Stromal cell of bone marrow (primary cell): Measurements from ENCODE around the gene ZEB1.
"Not testable (repeated sequence)": the region's sequence is repeated elsewhere in the genome, so short reads cannot be mapped to it uniquely, and the experiment has no call there.

Experiments used
- DNase-seq: peaks from one replicate; pipeline ENCODE4 v3.0.0-alpha.2; 2012; ENCODE audit warnings: low read depth

Gene ZEB1

DNA sequence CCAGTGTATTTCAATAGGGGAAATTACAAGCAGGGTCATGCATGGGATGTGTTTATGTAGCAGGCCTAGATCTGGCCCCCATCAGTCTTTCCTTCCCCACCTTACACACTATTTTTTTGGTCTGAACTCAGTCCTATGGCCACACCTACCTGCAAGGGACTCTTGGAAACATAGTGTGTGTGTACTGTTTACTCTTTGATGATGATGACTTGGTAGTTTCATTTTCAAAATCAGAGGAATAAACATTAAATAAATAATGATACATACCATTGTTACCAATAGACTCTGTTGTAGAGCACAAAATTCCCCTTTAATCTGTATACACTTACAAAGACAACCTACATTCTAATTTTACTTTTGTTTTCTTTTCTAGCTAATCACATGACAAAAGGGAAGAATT lies 191.0 kb downstream of the ZEB1 start:
- no peak for DNase-seq

DNA sequence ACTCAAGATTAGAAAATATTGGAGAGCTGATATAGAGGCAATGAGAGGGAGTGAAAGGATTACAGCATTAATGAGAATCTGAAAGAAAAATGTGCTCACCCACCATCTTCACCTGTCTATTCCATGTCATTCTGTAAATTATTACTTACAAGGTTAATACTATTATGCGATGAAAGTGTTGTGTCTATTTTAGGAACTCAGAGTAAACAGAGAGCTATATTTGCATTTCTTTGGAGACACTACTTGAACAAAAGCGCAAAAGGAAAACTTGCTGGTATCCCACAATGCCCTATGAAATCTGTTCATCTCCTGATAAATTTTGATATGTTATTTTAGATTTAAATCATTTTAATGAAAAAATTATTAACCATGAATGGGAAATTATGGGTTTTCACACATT lies 196.1 kb downstream of the ZEB1 start:
- DNase-seq, result no peak

DNA sequence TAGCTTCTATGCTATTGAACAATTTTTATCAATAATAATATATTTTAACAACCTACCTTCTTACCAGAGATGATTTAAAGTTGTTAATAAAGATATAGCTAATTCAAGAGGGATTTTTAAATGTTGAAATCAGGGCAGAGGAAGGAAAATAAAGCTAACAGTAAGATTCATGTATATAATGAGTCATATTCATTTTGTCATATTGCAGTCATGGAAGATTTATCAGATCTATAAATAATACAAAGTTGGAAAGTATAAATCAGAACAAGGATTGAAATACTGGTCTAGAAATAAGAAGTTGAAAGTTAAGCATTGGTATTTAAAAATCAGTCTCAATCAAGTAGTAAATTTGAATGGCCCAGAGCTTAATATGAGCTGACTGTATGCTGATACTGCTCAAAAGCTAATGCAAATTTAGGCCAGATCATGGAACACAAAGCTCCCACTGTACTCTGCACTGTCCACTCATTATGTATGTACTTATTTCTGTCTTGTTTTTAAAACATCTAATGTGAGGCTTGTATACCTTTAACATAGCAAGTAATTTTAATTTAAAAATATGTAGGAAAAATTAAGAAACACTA lies 196.9 kb downstream of the ZEB1 start:
- peak; percentile 9 for DNase-seq

DNA sequence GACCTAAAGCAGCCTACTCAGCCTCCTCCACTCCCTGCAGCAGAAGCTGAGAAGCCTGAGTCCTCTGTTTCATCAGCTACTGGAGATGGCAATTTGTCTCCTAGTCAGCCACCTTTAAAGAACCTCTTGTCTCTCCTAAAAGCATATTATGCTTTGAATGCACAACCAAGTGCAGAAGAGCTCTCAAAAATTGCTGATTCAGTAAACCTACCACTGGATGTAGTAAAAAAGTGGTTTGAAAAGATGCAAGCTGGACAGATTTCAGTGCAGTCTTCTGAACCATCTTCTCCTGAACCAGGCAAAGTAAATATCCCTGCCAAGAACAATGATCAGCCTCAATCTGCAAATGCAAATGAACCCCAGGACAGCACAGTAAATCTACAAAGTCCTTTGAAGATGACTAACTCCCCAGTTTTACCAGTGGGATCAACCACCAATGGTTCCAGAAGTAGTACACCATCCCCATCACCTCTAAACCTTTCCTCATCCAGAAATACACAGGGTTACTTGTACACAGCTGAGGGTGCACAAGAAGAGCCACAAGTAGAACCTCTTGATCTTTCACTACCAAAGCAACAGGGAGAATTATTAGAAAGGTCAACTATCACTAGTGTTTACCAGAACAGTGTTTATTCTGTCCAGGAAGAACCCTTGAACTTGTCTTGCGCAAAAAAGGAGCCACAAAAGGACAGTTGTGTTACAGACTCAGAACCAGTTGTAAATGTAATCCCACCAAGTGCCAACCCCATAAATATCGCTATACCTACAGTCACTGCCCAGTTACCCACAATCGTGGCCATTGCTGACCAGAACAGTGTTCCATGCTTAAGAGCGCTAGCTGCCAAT lies 202.2 kb downstream of the ZEB1 start:
- DNase-seq, result no peak

DNA sequence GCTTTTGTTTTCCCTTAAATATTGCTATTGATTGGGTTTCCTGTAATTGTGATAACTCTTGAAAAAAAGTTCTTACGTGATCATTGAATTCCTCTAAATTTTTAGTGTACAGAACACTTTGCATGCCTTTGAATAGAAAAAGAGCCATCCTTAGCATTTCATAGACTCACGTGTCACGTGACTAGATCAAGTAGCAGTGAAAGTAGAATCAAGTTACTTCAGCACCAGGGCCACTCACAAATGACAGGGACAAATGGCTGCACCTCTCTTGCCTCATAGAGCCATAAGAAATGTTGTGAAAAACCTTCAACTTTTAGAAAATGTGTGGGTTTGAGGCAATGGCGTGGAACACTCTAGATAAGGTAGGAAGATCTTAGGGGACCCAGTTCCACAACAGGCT lies 203.8 kb downstream of the ZEB1 start:
- no peak for DNase-seq

DNA sequence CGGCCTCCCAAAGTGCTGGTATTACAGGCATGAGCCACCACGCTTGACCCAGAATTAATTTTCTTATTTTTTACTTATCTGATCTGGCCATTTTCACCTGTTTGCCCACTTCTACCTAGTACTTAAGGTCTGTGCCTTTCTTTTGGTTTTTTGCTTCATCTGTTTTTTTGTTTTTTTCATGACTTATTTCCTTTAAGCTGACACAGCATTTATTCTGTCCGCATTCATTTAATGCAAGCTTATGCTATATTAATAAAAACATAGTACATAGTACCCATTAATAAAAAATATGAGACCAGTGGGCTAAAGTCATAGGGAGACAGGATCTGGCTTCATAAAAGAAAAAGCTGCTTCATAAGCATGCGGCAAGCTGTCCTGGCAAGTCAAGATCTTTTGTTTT lies 205.4 kb downstream of the ZEB1 start:
- no peak for DNase-seq

DNA sequence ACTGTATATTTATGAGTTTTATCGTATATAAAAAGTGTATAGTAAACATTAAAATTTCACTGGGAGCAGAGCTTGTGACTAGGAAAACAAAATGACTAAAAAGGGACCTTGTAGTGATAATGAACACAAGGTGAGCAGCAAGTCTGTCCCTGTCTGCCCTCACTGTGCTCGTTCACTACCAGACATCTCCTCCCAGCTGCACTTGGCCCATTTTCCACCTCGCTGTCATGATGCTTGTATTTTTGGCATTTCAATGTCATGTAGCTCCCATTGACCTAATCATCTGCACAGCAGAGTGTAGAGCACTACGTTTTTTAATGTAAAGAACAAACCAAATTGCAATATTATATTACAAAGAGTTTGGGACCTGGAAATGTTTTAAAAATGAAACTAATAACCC lies 207.2 kb downstream of the ZEB1 start:
- DNase-seq, result no peak

DNA sequence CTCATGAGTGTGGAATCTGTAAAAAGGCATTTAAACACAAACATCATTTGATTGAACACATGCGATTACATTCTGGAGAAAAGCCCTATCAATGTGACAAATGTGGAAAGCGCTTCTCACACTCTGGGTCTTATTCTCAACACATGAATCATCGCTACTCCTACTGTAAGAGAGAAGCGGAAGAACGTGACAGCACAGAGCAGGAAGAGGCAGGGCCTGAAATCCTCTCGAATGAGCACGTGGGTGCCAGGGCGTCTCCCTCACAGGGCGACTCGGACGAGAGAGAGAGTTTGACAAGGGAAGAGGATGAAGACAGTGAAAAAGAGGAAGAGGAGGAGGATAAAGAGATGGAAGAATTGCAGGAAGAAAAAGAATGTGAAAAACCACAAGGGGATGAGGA lies 207.7 kb downstream of the ZEB1 start:
- DNase-seq, result no peak

DNA sequence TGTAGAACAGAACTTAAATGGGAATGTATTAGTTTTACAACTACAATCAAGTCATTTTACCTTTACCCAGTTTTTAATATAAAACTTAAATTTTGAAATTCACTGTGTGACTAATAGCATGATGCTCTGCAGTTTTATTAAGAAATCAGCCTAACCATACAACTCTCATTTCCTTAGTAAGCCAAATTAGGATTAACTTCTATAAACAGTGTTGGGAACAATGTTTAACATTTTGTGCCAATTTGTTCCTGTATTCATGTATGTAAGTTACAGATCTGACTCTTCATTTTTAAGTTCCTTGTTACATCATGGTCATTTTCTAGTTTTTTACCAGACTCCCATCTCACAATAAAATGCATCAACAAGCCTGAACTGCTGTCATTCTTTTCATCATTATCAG lies 209.8 kb downstream of the ZEB1 start:
- no peak for DNase-seq

DNA sequence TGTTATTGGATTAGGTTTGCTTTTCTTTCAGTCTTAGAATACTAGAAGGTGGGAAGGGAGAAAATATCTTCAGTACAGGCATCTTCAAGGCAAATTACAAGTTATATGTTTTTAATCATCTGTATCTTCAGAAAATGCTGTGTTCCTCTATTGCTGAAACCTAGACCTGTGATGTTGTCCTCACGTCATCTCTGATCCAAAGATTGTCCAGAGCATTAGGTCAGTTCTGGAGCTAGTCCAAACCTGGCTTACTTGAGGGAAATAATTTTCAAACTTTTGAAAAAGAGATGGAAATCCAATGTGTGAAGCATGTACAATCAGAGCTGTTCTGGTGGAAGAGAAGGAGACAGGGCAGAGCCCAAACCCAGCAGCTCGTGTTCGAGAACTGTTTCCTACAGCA lies 217.3 kb downstream of the ZEB1 start:
- DNase-seq, result no peak

DNA sequence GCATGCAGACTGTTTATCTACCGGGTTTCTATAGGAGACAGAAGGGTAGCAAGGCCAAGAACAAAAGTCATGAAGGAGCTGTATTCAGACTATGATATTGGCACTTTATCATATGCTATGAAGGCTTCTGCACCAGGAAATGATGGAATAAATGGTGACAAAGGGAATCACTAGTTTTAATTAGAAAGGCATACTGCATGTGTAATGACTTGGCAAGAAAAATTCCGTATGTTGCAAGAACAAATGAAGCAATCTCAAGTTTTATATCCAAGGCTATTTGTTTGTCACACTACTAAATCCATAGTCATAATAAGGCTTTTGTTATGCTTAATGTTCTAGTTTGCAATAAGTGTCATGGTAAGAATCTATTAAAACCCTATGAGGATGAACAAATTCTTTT lies 230.9 kb downstream of the ZEB1 start:
- no peak for DNase-seq

DNA sequence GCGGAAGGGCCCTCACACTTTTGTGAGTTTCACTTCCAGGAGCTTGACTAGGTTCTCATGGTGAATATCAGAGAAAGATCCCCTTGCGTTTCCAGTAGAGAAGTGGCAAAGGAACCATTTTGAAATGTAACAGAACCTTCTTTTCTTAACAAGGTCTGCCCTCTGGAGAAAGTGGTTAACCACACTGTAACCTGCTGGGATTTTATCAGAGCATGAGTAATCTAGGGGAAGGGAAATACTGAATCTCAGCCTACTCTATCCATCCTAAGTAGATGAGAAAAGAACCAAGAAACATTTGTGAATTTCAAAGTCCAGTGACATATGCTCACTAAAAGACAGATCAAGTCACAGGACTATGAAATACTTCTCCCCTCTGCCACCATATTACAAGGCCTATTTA lies 235.5 kb downstream of the ZEB1 start:
- peak; percentile 67 for DNase-seq

DNA sequence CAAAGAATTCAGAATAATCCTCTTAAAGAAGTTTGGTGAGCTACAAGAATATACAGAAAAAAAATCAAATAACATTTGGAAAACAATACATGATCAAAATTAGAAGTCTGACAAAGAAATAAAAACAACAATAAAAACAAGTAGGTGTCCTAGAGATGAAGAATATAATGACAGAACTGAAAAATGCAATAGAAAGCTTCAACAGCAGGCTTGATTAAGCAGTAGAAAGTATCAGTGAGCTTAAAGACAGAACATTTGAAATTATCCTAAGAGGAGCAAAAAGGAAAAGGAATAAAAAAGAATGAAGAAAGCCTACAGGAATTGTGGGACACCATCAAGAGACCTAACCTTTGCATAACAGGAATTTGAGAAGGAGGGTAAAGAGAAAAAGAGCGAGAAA lies 238.8 kb downstream of the ZEB1 start:
- no peak for DNase-seq

DNA sequence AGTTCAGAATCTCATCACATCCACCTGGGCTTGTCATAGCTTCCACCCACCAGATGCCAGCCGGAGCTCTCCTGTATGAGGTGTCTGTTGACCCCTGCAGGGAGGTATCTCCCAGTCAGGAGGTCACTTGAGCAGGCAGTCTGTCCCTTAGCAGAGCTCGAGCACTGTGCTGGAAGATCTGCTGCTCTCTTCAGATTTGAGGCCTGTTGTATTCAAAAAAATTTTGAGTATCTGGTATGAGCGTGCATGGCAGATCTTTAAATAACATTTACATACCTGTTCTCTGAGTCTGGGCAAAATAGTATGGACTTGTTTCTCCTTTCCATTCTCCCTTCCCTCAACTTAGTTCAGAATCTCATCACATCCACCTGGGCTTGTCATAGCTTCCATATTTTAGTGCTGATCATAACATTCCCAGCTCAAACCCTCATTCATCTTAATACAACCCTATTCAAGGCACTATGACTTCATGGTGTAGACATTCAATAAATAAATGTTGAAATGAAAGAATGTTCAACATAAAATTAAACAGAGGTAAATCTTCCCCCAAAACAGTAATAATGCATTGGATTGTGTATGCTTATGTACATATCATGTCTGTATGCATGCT lies 249.3 kb downstream of the ZEB1 start:
- DNase-seq, result not testable (repeated sequence)

DNA sequence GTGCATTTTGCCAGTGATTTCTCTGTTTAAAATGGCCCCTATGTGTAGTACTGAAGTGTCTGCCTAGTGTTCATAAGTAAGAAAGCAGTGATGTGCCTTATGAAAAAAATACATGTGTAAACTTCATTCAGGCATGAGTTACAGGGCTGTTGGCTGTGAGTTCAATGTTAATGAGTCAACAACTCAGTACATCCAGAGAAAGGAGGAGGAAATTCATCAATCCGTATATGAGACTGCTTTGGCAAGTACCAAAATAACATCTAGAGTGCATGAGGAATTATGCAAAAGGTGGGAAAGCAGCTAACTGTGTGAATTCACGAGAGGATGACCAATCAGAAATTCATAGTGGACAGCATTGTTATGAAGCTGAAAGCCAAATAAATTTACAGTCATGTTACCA lies 255.6 kb downstream of the ZEB1 start:
- no peak for DNase-seq

DNA sequence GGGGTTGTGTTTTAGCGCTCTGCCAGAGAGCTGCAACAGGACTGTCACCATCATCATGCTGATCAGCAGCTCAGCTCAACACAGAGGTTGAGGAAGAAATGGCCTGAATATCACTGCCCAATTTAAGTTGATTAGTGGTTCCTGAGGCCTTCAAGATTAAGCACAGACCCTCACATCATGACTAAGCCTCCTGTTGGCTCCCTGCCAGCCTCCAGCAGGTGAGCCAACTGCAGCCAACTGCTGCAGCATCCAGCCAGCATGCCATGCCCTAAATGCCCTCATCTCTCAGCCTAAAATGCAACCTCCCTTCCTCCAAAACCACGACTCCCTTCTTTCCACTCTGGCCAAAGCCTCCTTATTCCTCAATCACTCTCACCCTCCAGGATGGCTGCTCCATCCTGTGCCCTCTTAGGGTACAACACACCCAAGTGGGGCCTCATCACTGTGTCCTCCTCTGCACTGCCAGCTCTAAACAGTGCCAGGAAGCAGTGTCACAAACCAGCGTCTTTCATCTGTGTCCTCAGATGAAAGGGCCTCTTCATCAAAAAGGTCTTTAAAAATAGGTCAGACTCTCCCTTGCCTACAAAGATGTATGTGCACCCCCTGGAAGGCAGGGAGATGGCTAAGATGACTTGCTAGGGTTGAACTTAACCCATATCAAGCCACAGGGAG lies 259.3 kb downstream of the ZEB1 start:
- DNase-seq, result no peak

DNA sequence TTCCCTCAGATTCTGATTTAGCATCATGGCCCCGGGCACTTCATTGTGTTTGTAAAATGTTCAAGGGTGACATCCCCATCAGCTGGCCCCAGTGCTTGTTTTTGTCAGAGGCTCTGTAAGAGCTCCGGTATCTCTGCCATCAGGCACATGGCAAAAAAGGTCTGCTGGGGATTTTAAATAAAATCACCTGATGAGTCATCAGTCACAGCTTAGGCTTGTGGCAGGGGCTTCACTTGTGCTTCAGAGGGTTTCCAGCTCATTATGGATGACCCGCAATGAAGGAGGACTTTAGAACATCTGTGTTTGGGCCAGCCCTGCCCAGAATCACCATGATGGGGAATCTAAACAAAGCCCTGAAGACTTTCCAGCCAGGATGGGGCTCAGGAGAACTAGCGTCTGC lies 259.9 kb downstream of the ZEB1 start:
- DNase-seq, result no peak
